ENCODE measurements around the gene CEACAM16.
"Not testable (repeated sequence)": the region's sequence is repeated elsewhere in the genome, so short reads cannot be mapped to it uniquely, and the experiment has no call there.

The CEACAM16 gene, protein sequence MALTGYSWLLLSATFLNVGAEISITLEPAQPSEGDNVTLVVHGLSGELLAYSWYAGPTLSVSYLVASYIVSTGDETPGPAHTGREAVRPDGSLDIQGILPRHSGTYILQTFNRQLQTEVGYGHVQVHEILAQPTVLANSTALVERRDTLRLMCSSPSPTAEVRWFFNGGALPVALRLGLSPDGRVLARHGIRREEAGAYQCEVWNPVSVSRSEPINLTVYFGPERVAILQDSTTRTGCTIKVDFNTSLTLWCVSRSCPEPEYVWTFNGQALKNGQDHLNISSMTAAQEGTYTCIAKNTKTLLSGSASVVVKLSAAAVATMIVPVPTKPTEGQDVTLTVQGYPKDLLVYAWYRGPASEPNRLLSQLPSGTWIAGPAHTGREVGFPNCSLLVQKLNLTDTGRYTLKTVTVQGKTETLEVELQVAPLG
- 0 to 1.1 (median 0) reads per million in 17 experiments for total RNA-seq

DNA sequence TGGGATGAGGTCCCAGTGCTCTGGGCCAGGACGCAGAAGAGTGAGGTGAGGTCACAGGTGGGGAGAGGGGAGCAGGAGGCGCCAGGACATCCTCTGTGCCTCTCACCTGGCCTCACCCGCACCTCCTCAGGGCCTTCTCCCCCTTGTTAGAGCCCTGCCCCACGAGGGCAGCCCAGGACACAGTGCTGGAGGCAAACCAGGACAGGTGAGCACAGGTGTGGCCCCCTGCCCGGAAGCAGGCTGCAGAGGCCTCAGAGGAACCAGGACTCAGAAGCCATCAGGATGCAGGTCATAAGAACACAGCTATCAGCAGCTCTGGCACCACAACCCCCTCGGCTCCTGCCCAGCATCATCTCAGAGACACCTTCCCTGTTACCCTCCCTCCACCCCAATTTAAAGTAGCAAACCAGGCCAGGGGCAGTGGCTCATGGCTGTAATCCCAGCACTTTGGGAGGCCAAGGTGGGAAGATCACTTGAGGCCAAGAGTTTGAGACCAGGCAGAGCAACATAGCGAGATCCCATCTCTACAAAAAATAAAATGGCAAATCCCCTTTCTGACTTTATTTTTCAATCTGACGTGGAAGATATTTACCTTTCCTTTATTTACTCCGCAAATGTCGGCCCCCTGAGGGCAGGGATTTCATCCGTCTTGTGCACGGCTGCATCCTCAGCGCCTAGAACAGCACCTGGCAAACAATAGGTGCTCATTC lies at the start of gene CEACAM16:
Gene CEACAM16, plus strand, starts transcription at position 660 of the 710 bp plus-strand sequence. CDS start 2,306 bp downstream, outside the sequence.
- DNase-seq: no peak

DNA sequence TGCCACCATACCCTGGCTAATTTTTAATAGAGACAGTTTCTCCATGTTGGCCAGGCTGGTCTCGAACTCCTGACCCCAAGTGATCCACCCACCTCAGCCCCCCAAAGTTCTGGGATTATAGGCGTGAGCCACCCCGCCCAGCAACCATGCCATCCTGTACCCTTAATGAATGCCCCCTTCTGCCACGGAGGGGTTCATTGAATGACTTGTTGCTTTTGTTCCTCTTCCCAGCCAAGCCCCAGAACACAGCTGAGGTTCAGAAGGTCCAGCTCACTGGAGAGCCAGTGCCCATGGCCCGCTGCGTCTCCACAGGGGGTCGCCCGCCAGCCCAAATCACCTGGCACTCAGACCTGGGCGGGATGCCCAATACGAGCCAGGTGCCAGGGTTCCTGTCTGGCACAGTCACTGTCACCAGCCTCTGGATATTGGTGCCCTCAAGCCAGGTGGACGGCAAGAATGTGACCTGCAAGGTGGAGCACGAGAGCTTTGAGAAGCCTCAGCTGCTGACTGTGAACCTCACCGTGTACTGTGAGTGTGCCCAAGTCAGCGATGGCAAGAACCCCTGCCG lies 49.3 kb upstream of the CEACAM16 start:
- DNase-seq: no peak

- no peak for DNase-seq
Observed at GRCh38 chr19:44653343-44653742, 45.6 kb upstream of the CEACAM16 start.

GRCh38 chr19:44653977-44654774 lies 44.8 kb upstream of the CEACAM16 start:
- peak; percentile 83 to 92 (median 90) for DNase-seq

DNA sequence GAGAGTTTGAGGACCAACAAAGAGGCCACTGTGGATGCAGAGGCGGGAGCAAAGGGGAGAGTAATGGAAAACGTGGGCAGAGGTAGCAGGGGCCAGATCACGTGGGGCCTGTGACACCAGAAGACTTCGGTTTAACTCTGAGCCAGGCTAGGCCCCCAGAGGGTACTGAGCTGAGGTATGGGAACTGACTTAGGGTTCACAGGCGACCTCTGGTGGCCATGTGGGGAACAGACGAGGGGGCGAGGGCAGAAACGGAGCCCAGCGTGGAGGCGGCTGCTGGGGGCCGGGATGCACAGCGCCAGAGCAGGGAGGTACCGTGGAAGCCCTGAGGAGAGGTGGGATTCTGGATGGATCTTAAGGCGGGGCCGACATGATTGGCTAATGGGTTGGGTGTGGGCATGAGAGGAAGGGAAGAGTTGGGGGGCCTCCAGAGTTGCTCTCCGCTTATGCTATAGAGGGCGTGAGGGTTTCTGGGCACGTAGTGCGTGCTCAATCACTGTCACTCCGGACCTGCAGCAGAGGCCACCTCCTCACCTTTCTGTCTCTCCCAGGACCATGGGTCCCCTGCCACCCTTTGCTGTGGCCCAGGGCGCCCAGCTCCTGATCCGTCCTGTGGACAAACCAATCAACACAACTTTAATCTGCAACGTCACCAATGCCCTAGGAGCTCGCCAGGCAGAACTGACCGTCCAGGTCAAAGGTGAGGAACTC lies 41.6 kb upstream of the CEACAM16 start:
- peak; percentile 71 to 86 (median 77) for DNase-seq

GRCh38 chr19:44658069-44658733 lies 40.8 kb upstream of the CEACAM16 start:
- no peak for DNase-seq

DNA sequence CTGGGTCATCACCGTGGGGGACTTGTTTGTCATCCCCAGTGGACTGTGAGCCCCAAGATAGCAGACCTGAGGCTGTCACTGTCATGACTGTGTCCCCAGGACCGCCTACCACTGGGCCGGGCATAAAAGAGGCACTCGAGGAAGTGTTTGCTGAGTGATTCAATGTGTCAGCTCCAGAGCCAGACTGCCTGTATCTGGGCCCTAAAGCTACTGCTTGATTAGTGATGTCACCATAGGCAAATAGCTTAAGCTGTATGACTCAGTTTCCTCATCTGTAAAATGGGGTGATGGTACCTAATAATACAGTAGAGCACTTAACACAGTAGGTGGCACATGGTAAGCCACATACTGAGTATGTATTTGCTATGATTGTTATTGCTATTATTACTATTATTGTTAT lies 38.9 kb upstream of the CEACAM16 start:
- no peak for DNase-seq

DNA sequence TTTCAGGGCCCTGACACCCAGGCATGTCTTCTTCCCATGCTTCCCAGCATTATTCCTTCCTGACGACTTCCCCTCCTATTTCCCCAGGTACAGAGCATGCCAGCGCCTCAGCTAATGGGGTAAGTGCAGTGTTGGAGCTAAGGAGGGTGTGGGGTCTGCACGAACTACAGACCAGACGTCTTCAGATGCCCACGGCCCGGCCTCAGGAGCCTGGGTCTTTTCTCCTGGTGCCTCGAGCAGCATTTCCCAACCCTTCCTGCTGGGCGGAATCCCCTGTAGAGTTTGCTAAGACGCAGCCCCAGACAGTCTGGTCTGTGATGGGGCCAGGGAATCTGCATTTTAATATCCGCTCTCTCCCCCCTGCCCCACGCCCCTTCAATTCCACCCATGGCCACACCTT lies 37.7 kb upstream of the CEACAM16 start:
- no peak for DNase-seq

GRCh38 chr19:44661904-44662303 lies 37.0 kb upstream of the CEACAM16 start:
- no peak for DNase-seq

GRCh38 chr19:44662691-44663385 lies 36.1 kb upstream of the CEACAM16 start:
- no peak for DNase-seq

DNA sequence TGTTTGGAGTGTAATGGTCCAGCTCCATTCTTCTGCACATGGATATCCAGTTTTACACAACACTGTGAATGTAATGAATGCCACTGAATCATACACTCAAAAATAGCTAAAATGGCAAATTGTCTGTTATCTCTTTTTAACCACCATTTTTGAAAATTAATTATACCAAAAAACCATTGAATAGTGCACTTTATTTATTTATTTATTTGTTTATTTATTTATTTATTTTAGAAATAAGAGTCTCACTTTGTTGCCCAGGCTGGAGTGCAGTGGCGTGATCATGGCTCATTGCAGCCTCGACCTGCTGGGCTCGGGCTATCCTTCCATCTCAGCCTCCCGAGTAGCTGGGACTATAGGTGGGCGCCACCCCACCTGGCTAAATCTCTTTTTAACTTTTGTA lies 35.0 kb upstream of the CEACAM16 start:
- no peak for DNase-seq

GRCh38 chr19:44664976-44665375 lies 34.0 kb upstream of the CEACAM16 start:
- DNase-seq: no peak

DNA sequence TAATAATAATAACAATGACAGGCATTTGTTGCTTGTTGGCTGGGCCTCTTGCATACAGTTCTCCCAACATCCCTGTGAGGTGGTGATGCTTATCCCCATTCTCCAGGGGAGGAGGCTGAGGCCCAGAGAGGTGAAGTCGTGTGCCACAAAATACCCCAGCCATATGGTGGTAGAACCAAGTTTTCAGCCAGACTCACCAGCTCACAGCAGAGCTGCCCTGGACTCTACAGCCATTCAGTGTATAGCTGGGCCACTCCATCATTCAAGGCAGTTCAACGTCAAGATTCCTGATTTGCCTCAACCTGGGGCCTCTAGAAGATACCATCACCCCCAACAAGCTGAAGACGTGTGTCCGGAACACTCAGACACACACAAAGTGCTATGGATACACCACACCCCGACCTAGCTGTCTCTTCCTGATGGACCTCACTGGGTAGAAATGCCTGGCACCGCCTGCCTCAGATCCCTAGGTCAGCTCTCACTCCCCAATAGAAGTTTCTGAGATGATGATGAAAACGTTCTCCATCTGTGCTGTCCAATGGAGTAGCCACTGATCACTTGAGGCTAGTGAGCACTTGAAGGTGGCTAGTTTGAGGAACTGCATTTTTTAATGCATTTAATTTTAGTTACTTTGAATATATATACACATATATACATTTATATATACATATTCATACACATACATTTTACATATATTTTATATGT lies 31.9 kb upstream of the CEACAM16 start:
- DNase-seq: no peak

GRCh38 chr19:44668985-44669764 lies 29.8 kb upstream of the CEACAM16 start:
- no peak for DNase-seq

DNA sequence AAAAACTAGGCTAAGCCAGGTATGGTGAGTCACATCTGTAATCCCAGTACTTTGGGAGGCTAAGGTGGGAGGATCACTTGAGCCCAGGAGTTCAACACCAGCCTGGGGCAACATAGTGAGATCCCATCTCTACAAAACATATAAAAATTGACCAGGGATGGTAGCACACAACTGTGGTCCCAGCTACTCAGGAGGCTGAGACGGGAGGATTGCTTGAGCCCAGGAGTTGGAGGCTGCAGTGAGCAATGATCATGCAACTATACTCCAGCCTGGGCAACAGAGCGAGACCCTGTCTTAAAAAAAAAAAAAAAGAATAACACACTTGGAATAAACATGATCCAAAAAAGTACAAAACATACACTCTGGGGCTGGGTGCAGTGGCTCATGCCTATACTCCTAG lies 28.9 kb upstream of the CEACAM16 start:
- not testable (repeated sequence) for DNase-seq

DNA sequence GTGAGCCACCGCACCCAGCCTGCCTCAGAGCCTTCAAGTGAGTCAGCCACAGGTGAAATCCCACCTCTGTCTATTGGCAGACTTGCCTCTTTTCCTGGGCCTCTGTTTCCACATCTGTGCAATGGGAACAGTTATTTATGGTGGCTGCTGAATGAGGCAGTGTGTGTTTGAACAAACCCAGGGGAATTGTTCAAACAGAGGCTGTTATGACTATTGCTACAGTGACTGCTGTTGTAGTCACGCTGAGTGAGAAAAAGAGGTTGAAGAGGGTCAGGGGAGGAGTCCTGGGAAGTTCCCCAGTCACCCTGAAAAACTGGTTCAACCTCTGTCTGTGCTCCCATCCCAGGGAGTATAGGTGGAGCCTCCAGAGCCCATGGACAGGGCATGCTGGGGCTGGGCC lies 27.6 kb upstream of the CEACAM16 start, which contains the start of gene CEACAM19:
Gene CEACAM19, plus strand, starts transcription at position 83 of the 400 bp plus-strand sequence. CDS start 450 bp downstream, outside the sequence.
- DNase-seq: no peak

DNA sequence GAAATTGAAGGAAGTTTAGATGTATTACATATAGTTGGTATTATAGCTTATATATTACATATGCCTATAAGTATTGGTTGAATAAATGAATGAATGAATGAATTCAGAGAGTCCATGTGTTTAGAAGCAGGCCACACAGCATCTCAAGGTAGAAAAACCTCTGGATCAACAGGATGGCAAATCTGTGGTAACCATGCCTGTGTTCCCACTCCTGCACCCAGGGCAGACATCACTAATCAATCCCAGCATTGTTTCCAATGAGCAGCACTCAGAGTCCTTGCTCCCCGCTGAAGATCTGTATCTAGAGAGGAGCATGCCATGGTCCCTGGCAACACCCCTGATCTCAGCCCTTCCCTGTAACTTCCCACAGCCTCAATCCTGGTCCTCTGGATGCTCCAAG lies 26.7 kb upstream of the CEACAM16 start:
- no peak for DNase-seq

DNA sequence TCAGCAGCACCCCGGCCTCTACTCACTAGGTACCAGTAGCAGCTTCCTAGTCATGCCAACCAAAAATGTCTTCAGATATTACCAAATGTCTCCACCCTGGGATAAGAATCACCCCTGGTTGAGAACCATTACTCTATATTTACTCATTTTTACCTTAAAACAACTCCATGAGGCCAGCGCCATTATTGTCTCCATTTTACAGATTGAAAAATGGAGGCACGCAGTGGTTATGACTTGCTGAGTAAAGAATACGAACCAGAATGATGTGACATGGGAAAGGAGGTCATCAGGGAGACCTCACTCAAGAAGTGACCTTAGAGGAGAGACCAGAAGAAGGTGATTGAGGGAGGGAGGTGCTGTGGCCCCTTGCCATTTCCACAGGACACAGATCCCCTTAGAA lies 25.4 kb upstream of the CEACAM16 start:
- DNase-seq: no peak

- no peak for DNase-seq
Observed at GRCh38 chr19:44675521-44675920, 23.4 kb upstream of the CEACAM16 start.

Data from suppressor macrophage (primary cell).